Esophagus muscularis mucosa (tissue), 4 donors: ENCODE data around the gene ABCA1. TPM values are rescaled to one million over a fixed set of nuclear protein-coding genes. Genes with fewer than 3 reads are reported as not detected.

ENCODE experiments used
- DNase-seq: peaks from one replicate; pipeline ENCODE4 v3.0.0-alpha.2; 2017; ENCODE audit errors: extremely low spot score
- H3K27ac ChIP-seq, 4 donors: fragments of 200-600 bp; sonication (generic); replicated peaks in 1 of 4; 1 replicate in 3 of 4; 2 replicates in 1 of 4; pipeline ENCODE4 v1.5.1; 2016 to 2019; ENCODE audit warnings: mild to moderate bottlenecking in 1 of 4
- H3K27me3 ChIP-seq, 4 donors: fragments of 200-600 bp; sonication (generic); one replicate each; pipeline versions ENCODE4 v1.5.1 to v1.6.0; 2016 to 2019
- H3K36me3 ChIP-seq, 4 donors: fragments of 200-600 bp; sonication (generic); one replicate each; pipeline ENCODE4 v1.5.1; 2016 to 2019
- H3K4me1 ChIP-seq, 4 donors: fragments of 200-600 bp; sonication (generic); one replicate each; pipeline ENCODE4 v1.5.1; 2016 to 2019
- H3K4me3 ChIP-seq, 4 donors: fragments of 200-600 bp; sonication (generic); 1 replicate in 2 of 4; 2 replicates in 2 of 4; pipeline ENCODE4 v1.5.1; 2016 to 2019; ENCODE audit warnings: mild to moderate bottlenecking in 4 of 4, moderate library complexity in 1 of 4
- H3K9me3 ChIP-seq, 4 donors: fragments of 200-600 bp; sonication (generic); 1 replicate in 3 of 4; 2 replicates in 1 of 4; pipeline ENCODE4 v1.5.1; 2016 to 2019
- CTCF ChIP-seq, 3 experiments: fragments of 200-600 bp in 2 of 3; fragments of 450-650 bp in 1 of 3; sonication (generic) in 2 of 3; IDR thresholded peaks; one replicate each; pipeline ENCODE4 v1.5.1; 2017 to 2019; ENCODE audit warnings: antibody characterized with exemption in 3 of 3, mild to moderate bottlenecking in 2 of 3, moderate library complexity in 1 of 3
- EP300 ChIP-seq: sonication (generic); formaldehyde crosslinking; IDR thresholded peaks from one replicate; pipeline ENCODE4 v1.6.1; 2017; ENCODE audit warnings: antibody characterized with exemption
- POLR2A ChIP-seq: fragments of 450-650 bp; IDR thresholded peaks from one replicate; pipeline ENCODE4 v1.6.1; 2017; ENCODE audit warnings: antibody characterized with exemption, moderate library complexity, mild to moderate bottlenecking, low read depth
- POLR2AphosphoS5 ChIP-seq, 2 donors: sonication (generic); formaldehyde crosslinking; IDR thresholded peaks; one replicate each; pipeline ENCODE4 v1.6.1; 2017; ENCODE audit warnings: antibody characterized with exemption in 2 of 2
- WGBS: methylation state at CpG from one replicate; pipeline ENCODE4 v1.1.5; 2018; 5-methylcytosine and 5-hydroxymethylcytosine counted together
- intact Hi-C: fragments of 100-400 bp; cut with DNase I; formaldehyde crosslinking; loops from one replicate; pipeline ENCODE4 v1.15.1; 2023
- total RNA-seq, 4 donors: library from RNA; depleted of rRNA; stranded (reverse); fragments of >200 nt; gene quantifications; one replicate each; pipeline versions ENCODE4 v1.1.0 to v1.2.1, GENCODE V29; 2016

ABCA1 gene
- total RNA-seq, 4 donors from 2014 or later = 47.8 to 73.9 (median 54.7) TPM

- WGBS = 72% methylated on average over 5 of the region's 5 CpGs
- peak; percentile 66 for DNase-seq
- H3K4me1 ChIP-seq = peaks cover 0 to 3% (median 0%) of the 10 kb centered on the region in 4 donors
- intact Hi-C loops = no loop called here
- no peaks in the 10 kb centered on the region for H3K9me3 ChIP-seq
- no peak overlapping the region for H3K27ac ChIP-seq
- H3K4me3 ChIP-seq = no peak overlapping the region
- H3K36me3 ChIP-seq = peaks cover 89 to 99% (median 96%) of the 10 kb centered on the region in 4 donors
- TF ChIP-seq POLR2AphosphoS5 (IDR thresholded peaks at IDR 0.05) (no peak), EP300 (no peak), CTCF (IDR thresholded peaks at IDR 0.05) (no peak), POLR2A (no peak)
- no peaks in the 10 kb centered on the region for H3K27me3 ChIP-seq
These were observed 129.6 kb downstream of the ABCA1 start for GRCh38 chr9:104798209-104798995.

- TF ChIP-seq CTCF (IDR thresholded peaks at IDR 0.05) (no peak), EP300 (no peak), POLR2A (no peak), POLR2AphosphoS5 (IDR thresholded peaks at IDR 0.05) (no peak)
- WGBS = 88% methylated on average over 3 of the region's 3 CpGs
- intact Hi-C loops = no loop called here
- no peaks in the 10 kb centered on the region for H3K9me3 ChIP-seq
- no peak overlapping the region for H3K4me3 ChIP-seq
- peaks cover 87 to 99% (median 97%) of the 10 kb centered on the region in 4 donors for H3K36me3 ChIP-seq
- H3K4me1 ChIP-seq = peaks cover 0 to 3% (median 0%) of the 10 kb centered on the region in 4 donors
- no peak overlapping the region for H3K27ac ChIP-seq
- H3K27me3 ChIP-seq = no peaks in the 10 kb centered on the region
- peak; percentile 60 for DNase-seq
These were observed 132.1 kb downstream of the ABCA1 start for GRCh38 chr9:104795857-104796256.

- Histone ChIP-seq H3K36me3 (peaks cover 87 to 99% (median 97%) of the 10 kb centered on the region in 4 donors), H3K4me1 (peaks cover 0 to 3% (median 0%) of the 10 kb centered on the region in 4 donors), H3K9me3 (no peaks in the 10 kb centered on the region), H3K4me3 (no peak overlapping the region), H3K27ac (no peak overlapping the region), H3K27me3 (no peaks in the 10 kb centered on the region)
- 81% methylated on average over 1 of the region's 1 CpG for WGBS
- intact Hi-C loops = no loop called here
- peak; percentile 72 for DNase-seq
- TF ChIP-seq POLR2AphosphoS5 (IDR thresholded peaks at IDR 0.05) (peak in 1 of 2 donors; percentile 32), EP300 (no peak)
These were observed 132.9 kb downstream of the ABCA1 start for GRCh38 chr9:104795082-104795481.

- no peak for TF ChIP-seq POLR2AphosphoS5 (IDR thresholded peaks at IDR 0.05)
- no peak for TF ChIP-seq CTCF (IDR thresholded peaks at IDR 0.05)
- TF ChIP-seq EP300 = no peak
- no peak for TF ChIP-seq POLR2A
- peaks cover 89 to 100% (median 99%) of the 10 kb centered on the region in 4 donors for H3K36me3 ChIP-seq
- no peaks in the 10 kb centered on the region for H3K9me3 ChIP-seq
- peaks cover 0 to 3% (median 0%) of the 10 kb centered on the region in 4 donors for H3K4me1 ChIP-seq
- no peaks in the 10 kb centered on the region for H3K27me3 ChIP-seq
- H3K4me3 ChIP-seq = no peak overlapping the region
- intact Hi-C loops = no loop called here
- peak; percentile 45 for DNase-seq
- no peak overlapping the region for H3K27ac ChIP-seq
- 100% methylated on average over 2 of the region's 2 CpGs for WGBS
These were observed 133.9 kb downstream of the ABCA1 start for GRCh38 chr9:104794070-104794469.

GRCh38 chr9:104788251-104788650, 139.7 kb downstream of the ABCA1 start:
- intact Hi-C loops = loop anchor here (5.0 kb wide), 1 partner anchor 34 kb away; no protein-coding TSS in a partner anchor
- H3K4me3 ChIP-seq = no peak overlapping the region
- no peak for DNase-seq
- peaks cover 98 to 100% (median 100%) of the 10 kb centered on the region in 4 donors for H3K36me3 ChIP-seq
- WGBS = 79% methylated on average over 3 of the region's 3 CpGs
- H3K9me3 ChIP-seq = no peaks in the 10 kb centered on the region
- no peak overlapping the region for H3K27ac ChIP-seq
- H3K4me1 ChIP-seq = no peaks in the 10 kb centered on the region
- TF ChIP-seq POLR2A (no peak), CTCF (IDR thresholded peaks at IDR 0.05) (no peak)
- no peaks in the 10 kb centered on the region for H3K27me3 ChIP-seq
